GM21717 (cell line): Measurements from ENCODE around the gene ZNF444.

Experiments
- ATAC-seq: cut with Tn5 transposase; IDR thresholded peaks from one replicate; pipeline ENCODE4 v1.9.1; 2021; ENCODE audit warnings: mild to moderate bottlenecking, moderate library complexity; ENCODE audit not compliant: unreplicated experiment

The ZNF444 gene

GRCh38 chr19:56121180-56122167 lies 19.6 kb upstream of the ZNF444 start, which contains the start of gene ZNF787:
ZNF787 (minus strand) TSS chr19:56121295; CDS start chr19:56103217, 18,078 bp downstream.
- peak; percentile 68 for ATAC-seq

GRCh38 chr19:56123266-56123891 lies 17.7 kb upstream of the ZNF444 start:
- no peak for ATAC-seq

GRCh38 chr19:56124578-56124977 lies 16.5 kb upstream of the ZNF444 start:
- no peak for ATAC-seq

- ATAC-seq = no peak
Observed at GRCh38 chr19:56125806-56126590, 15.1 kb upstream of the ZNF444 start.

- no peak for ATAC-seq
Observed at GRCh38 chr19:56126983-56127780, 13.9 kb upstream of the ZNF444 start.

- ATAC-seq = no peak
Observed at GRCh38 chr19:56130006-56130405, 11.1 kb upstream of the ZNF444 start.

- no peak for ATAC-seq
Observed at GRCh38 chr19:56131651-56132050, 9.4 kb upstream of the ZNF444 start.

- ATAC-seq = no peak
Observed at GRCh38 chr19:56132316-56132822, 8.7 kb upstream of the ZNF444 start.

GRCh38 chr19:56133858-56134653 lies 7.0 kb upstream of the ZNF444 start:
- no peak for ATAC-seq

GRCh38 chr19:56134654-56134921 lies 6.5 kb upstream of the ZNF444 start:
- ATAC-seq = no peak

- ATAC-seq = no peak
Observed at GRCh38 chr19:56136362-56136761, 4.7 kb upstream of the ZNF444 start.

- ATAC-seq = no peak
Observed at GRCh38 chr19:56137405-56137804, 3.7 kb upstream of the ZNF444 start.

- ATAC-seq = no peak
Observed at GRCh38 chr19:56138069-56138468, 3.0 kb upstream of the ZNF444 start.

- peak; percentile 6 for ATAC-seq
Observed at GRCh38 chr19:56139847-56140582, 1.1 kb upstream of the ZNF444 start.

GRCh38 chr19:56141417-56141993 lies 418 bp downstream of the ZNF444 start:
- no peak for ATAC-seq

GRCh38 chr19:56142087-56142787 lies 1.1 kb downstream of the ZNF444 start:
- ATAC-seq = no peak

- ATAC-seq = no peak
Observed at GRCh38 chr19:56142897-56143434, 1.9 kb downstream of the ZNF444 start.

- ATAC-seq = no peak
Observed at GRCh38 chr19:56144376-56144775, 3.3 kb downstream of the ZNF444 start.
